Left renal cortex interstitium (tissue), 4 donors: ENCODE measurements around the gene ITIH5. TPM values are rescaled to one million over a fixed set of nuclear protein-coding genes. Genes with fewer than 3 reads are reported as not detected.
"Not testable (repeated sequence)": the region's sequence is repeated elsewhere in the genome, so short reads cannot be mapped to it uniquely, and the experiment has no call there.

Experiments used
- DNase-seq, 4 donors: peaks; one replicate each; pipeline ENCODE4 v3.0.0-alpha.2; 2013; ENCODE audit warnings: low read depth in 4 of 4, low spot score in 2 of 4, missing footprints in 1 of 4
- polyA plus RNA-seq, 4 donors: library from polyadenylated mRNA; unstranded; fragments of 120-200 nt; gene quantifications; one replicate each; pipeline ENCODE4 v1.2.1, GENCODE V29; 2013; ENCODE audit not compliant: insufficient read length in 4 of 4

Gene ITIH5
- polyA plus RNA-seq, 4 donors, result 19.7 to 24.6 (median 22.5) TPM

- no peak for DNase-seq
These were observed 22.8 kb upstream of the ITIH5 start for GRCh38 chr10:7689591-7689990.

- peak; percentile 61 to 86 (median 70) for DNase-seq
These were observed 20.6 kb upstream of the ITIH5 start for GRCh38 chr10:7687228-7687907.

- DNase-seq, result no peak
These were observed 19.8 kb upstream of the ITIH5 start for GRCh38 chr10:7686351-7687171.

DNA sequence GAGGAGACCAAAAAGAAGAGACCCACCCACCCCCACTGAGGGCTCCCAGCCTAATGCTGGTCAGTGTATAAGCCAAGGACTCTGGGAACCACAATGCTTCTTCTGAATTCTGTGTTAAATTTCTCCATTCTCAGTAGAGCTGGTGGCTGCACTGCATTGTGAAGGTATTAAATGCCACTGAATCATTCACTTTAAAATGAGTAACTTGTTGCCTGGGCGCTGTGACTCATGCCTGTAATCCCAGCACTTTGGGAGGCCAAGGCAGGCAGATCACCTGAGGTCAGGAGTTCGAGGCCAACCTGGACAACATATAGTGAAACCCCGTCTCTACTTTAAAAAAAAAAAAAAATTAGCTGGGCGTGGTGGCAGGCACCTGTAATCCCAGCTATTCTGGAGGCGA is 13.3 kb upstream of the ITIH5 start:
- DNase-seq, result not testable (repeated sequence)

DNA sequence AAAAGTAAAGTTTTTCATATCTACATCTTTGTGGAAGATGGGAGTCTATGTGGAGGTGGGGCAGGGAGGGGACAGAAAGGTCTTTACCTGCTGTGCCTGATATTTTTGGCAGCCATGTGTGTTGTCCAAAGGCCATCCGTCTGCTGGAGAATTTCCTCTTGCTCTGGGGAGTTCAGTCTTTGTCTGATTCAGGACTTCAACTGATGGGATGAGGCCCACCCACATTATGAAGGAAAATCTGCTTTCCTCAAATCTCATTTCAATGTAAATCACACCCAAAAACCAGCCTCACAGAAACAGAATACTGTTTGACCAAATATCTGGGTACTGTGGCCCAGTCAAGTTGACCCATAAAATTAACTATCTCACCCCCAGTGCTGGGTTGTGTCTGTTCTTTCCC is 12.5 kb upstream of the ITIH5 start:
- no peak for DNase-seq

DNA sequence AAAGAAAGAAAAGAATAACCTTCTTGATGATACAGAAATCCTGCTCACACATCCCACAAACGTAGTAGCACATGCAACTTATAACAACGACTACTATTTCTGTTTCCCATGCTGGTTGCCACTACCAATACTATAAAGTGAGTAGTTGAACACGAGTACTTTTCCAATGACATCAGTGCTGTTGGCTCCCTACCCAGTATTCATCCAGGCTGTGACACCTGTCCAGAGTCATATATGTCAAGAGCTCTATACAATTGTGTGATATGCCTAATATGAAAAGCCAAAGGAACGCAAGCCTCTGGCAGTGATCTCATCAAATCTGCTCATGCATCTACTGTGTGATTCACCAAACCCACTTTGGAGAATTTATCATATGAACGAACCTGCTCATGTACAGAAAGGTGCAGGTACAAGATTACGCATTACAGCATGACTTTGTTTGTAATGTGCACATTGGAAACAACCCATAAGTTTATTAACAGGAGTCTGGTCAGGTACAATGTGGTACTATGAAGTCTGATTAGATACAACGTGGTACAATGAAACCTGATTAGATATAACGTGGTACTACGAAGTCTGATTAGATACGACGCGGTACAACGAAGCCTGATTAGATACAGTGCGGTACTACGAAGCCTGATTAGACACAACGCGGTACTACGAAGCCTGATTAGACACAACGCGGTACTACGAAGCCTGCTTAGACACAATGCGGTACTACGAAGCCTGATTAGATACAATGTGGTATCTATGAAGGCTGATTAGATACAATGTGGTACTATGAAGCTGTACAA is 5.8 kb upstream of the ITIH5 start:
- DNase-seq, result no peak

DNA sequence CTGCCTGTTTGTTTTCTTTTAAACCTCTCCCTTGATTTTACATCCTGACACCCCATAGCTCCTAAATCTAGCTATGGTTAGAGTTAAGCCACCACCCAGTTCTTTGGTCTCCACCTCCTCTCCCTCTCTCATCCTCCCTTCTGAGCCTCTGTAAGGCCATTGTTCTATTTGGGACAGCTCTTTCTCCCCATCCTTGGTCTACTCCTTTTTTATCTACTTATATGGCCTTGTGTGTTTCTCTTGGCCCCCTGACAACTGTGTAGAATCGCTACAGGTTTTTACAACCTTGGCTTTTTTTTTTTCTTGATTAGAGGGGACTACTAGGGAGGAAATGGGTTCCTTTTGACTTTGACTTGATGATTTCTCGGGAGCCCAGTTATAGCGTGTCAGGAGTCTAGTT is 3.4 kb upstream of the ITIH5 start:
- no peak for DNase-seq

DNA sequence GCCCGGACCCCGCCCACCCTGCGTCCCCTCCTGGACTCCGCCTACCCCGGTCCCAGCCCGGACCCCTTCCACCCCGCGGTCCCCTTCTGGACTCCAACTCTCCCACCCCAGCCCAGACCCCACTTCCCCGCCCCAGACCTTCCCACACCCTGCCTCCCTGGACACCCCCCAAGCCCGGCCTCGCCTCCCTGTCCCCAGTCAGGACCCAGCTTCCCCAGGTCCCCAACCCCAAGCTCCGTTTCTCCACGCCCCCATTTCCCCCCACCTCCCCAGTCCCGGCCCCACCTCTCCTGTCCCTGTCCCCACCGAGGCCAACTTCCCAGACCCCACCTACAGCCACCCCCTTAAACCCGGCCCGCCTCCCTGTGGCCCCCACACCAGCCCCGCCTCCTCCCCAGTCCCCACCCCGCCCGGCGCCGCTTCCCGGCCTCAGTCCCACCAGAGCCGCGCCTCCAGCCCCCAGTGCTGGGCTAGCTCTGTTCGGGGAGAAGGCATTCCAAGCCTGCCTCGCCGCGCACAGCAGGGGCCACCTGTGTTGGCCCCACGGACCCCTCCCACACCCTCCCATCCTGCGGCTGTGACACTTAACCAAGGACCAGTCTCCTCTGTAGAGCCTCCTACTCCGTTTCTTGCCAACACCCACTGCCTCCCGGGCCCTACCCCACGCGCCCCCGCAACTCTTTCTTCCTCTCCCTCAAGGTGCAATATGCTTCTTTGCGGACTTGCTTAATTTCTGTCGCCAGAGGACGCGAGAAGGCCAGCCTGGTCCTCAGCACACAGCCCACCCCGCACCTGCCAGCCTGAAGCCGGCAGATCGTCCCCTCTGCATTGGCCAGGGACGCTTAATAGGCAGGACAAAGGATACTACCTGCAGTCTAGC is 736 bp upstream of the ITIH5 start:
- DNase-seq, result no peak

DNA sequence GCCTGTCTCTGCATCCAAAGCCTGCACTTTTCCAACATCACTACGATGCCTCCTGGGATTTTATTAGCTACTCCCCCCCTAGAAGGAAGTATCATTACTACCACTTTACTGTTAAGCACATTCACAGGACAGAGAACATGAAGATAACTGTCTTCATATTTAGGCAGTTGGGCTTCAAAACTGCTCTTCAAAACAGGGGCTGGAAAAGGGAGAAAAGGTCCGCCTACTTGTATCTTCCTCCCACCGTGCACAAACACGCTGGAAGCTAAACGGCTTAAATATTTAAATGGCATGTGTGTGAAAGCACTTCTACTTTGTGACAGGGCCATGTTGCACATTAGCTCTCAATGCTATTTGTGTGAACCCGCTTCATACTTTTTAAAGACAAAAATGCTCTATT is 999 bp downstream of the ITIH5 start:
- DNase-seq, result no peak

- no peak for DNase-seq
These were observed 2.1 kb downstream of the ITIH5 start for GRCh38 chr10:7664707-7665106.

DNA sequence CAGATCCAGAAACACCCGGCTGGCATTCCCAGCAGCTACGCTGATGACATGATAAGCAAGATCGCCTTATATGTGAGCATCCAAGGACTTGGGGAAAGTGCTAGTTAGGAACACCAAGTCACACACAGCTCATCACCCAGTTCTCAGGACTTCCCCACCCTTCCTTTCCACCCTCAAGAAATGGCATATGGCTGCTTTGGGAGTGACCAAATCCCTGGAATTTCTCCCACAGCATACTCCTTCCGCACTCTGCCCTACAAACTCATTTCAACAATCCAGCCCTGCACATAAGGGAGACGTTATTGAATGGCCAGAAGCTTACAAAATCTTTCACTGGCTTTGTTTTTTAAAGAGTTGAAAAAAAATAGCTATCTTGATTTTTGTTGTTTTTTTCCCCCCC is 4.2 kb downstream of the ITIH5 start:
- DNase-seq, result no peak

DNA sequence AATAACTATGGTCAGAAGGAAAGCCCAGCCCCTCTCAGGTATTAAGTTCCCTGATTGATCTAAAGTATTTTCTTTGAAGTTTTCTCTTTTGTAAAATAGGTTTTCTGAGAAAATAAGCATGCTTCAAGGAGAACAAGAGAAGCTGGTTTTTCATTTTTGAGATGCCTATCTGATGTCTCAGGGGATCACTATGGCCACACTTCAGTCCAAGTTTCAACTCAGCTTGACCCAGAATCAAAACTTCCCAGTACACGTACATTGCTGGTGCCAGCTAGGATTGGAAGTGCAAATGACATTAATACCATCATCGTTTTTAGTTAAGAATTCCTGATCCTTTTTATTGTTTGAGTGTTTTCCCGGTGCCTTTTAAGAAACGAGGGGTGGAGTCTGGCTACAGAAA is 7.2 kb downstream of the ITIH5 start:
- DNase-seq, result no peak

- no peak for DNase-seq
These were observed 9.2 kb downstream of the ITIH5 start for GRCh38 chr10:7657552-7657951.

- DNase-seq, result not testable (repeated sequence)
These were observed 9.7 kb downstream of the ITIH5 start for GRCh38 chr10:7657079-7657478.

DNA sequence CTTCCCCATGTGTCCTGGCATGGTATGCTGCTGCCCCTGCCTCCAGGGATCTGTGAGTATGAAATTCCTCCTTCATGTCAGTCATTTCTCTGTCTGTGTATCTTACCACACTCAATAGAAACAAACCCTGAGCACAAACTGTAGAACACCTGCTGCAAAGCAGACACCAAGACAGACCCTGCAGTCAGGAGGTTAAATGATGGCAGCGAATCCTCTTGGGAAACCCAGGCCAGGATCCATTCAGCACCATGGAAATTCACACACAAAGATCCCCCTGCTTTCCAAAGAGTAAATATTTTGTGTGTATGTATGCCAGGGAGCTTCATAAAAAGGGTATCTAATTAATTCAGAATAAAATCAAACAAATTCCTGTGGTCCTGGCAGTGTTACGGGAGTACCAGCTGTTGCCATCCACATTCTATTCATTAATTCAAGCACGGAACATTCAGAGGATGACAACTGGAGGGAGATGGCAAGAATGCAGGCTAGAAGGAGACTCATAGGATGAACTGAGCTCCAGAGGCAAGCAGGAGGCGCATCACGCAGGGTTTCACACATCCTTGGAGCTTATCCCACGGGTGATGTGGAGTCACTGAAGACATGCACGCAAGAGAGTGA is 14.8 kb downstream of the ITIH5 start:
- no peak for DNase-seq

DNA sequence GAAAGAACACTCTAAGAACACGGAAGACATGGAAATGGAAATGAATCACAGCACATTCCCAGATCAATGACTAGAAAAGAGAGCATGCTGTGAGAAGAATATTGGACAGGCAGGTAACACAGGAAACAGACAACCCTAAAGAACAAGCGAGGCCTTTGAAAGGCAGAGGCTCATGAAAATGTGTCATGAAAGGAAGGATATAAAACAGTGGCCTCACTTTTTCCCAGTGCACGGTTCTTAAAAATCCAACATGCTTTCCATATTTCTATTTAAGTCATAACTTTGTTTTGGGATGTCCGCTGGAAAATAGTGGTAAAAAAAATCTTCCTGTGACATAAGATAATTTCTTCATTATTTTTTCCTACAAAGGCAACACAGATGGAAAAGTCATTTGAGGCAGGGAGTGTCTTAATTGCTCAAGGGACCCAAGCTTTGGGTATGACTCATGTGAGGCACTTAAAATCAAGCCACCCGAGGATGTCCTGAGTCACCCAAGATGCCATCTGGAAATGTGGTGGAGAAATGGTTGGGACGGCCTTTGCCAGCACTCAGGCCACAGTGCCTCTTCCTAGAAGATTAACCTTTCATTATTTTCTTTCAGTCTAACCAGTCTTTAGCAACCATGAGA is 17.0 kb downstream of the ITIH5 start:
- no peak for DNase-seq

GRCh38 chr10:7647062-7647664 is 19.6 kb downstream of the ITIH5 start:
- no peak for DNase-seq

- DNase-seq, result no peak
These were observed 24.2 kb downstream of the ITIH5 start for GRCh38 chr10:7642491-7643011.
